HCT116 (cell line): Measurements from ENCODE around the gene FBXL2. TPM values are rescaled to one million over a fixed set of nuclear protein-coding genes. Genes with fewer than 3 reads are reported as not detected.
A peak's percentile ranks its signal among the peaks of the same experiment; 100 is the strongest.

ENCODE experiments used
- ATAC-seq: fragments of 200-7000 bp; cut with Tn5 transposase; 2 replicates; pipeline ENCODE4 v1.9.1; 2020; ENCODE audit warnings: mild to moderate bottlenecking, moderate library complexity
- BruUV-seq: library from RNA; stranded (reverse); fragments of 400-500 nt; replicated peaks from 2 replicates; lab custom pipeline; 2021; lab: Mats Ljungman, UMichigan
- CTCF ChIA-PET: fragments of 300-600 bp; sonication (Branson Sonifier 250); formaldehyde crosslinking; loops from one replicate; lab custom pipeline; 2021; ENCODE audit warnings: antibody characterized with exemption; lab: Charles Lee
- POLR2A ChIA-PET: fragments of 300-600, 350-600 bp; sonication (Branson Sonifier 250); formaldehyde crosslinking; loops from one replicate; lab custom pipeline; 2021; ENCODE audit warnings: antibody characterized with exemption; lab: Charles Lee
- RAD21 ChIA-PET, 2 experiments: fragments of 300-600 bp; sonication (Branson Sonifier 250); formaldehyde crosslinking; loops; one replicate each; lab custom pipeline; 2023; ENCODE audit warnings: low total read pairs in 2 of 2; ENCODE audit not compliant: uncharacterized antibody in 2 of 2, unreplicated experiment in 2 of 2, low non-redundant PET in 1 of 2; lab: Charles Lee
- DNase-seq: peaks from one replicate; pipeline ENCODE4 v3.0.0-alpha.2; 2010; ENCODE audit warnings: low read depth, low spot score
- H2AFZ ChIP-seq: fragments of 200-600 bp; shearing (Covaris generic), sonication (generic); 2 replicates; pipeline ENCODE4 v1.6.1; 2017; ENCODE audit warnings: low read depth, mixed run types, mixed read lengths, antibody characterized with exemption, low read length; ENCODE audit not compliant: poor library complexity, severe bottlenecking
- H3K27ac ChIP-seq: 2 replicates; pipeline ENCODE4 v1.5.1; 2012; ENCODE audit warnings: low read depth, low read length
- H3K27me3 ChIP-seq: fragments of 200-600 bp; sonication (generic); 2 replicates; pipeline ENCODE4 v1.6.1; 2016; ENCODE audit warnings: mixed run types, low read length, mixed read lengths; ENCODE audit not compliant: insufficient read depth
- H3K36me3 ChIP-seq, 2 experiments: fragments of 200-500 bp in 1 of 2; fragments of 200-600 bp in 1 of 2; sonication (Bioruptor generic) in 1 of 2; sonication (generic) in 1 of 2; 2 replicates each; pipeline versions ENCODE4 v1.5.1 to v1.6.1; 2014 to 2016; ENCODE audit warnings: low read length in 2 of 2, inconsistent platforms in 1 of 2, mixed read lengths in 1 of 2, mixed run types in 1 of 2; ENCODE audit not compliant: insufficient read depth in 2 of 2, control insufficient read depth in 1 of 2
- H3K4me1 ChIP-seq, 2 experiments: fragments of 200-600 bp in 1 of 2; sonication (generic) in 1 of 2; 2 replicates each; pipeline versions ENCODE4 v1.5.1 to v1.6.1; 2012 to 2017; ENCODE audit warnings: low read length in 2 of 2, inconsistent platforms in 1 of 2, mild to moderate bottlenecking in 1 of 2, mixed read lengths in 1 of 2, mixed run types in 1 of 2, moderate library complexity in 1 of 2; ENCODE audit not compliant: insufficient read depth in 2 of 2, control insufficient read depth in 1 of 2
- H3K4me2 ChIP-seq: fragments of 200-600 bp; sonication (generic); 2 replicates; pipeline ENCODE4 v1.6.1; 2017; ENCODE audit warnings: mixed run types, low read length, mixed read lengths
- H3K4me3 ChIP-seq, 2 experiments: fragments of 200-600 bp in 1 of 2; sonication (generic) in 1 of 2; replicated peaks in 1 of 2; 2 replicates each; pipeline ENCODE4 v1.5.1; 2011 to 2016; ENCODE audit warnings: low read length in 2 of 2, control low read depth in 1 of 2, low read depth in 1 of 2, mild to moderate bottlenecking in 1 of 2, mixed read lengths in 1 of 2, mixed run types in 1 of 2
- H3K79me2 ChIP-seq: fragments of 200-600 bp; sonication (generic); 2 replicates; pipeline ENCODE4 v1.6.1; 2017; ENCODE audit warnings: mild to moderate bottlenecking, mixed run types, low read length, moderate library complexity, mixed read lengths; ENCODE audit not compliant: insufficient read depth
- H3K9ac ChIP-seq: fragments of 200-600 bp; sonication (generic); 2 replicates; pipeline ENCODE4 v1.6.1; 2016; ENCODE audit warnings: low read length, mixed read lengths
- H3K9me2 ChIP-seq: fragments of 200-600 bp; sonication (generic), shearing (Covaris generic); 2 replicates; pipeline ENCODE4 v1.6.1; 2017; ENCODE audit warnings: mixed run types, mild to moderate bottlenecking, moderate library complexity; ENCODE audit not compliant: insufficient read depth
- H3K9me3 ChIP-seq, 2 experiments: fragments of 200-500 bp in 1 of 2; fragments of 200-600 bp in 1 of 2; sonication (Bioruptor generic) in 1 of 2; sonication (generic) in 1 of 2; 2 replicates each; pipeline ENCODE4 v1.6.1; 2014 to 2017; ENCODE audit warnings: low read length in 2 of 2, mixed read lengths in 2 of 2, inconsistent platforms in 1 of 2, low read depth in 1 of 2, mild to moderate bottlenecking in 1 of 2, mixed run types in 1 of 2, moderate library complexity in 1 of 2; ENCODE audit not compliant: control insufficient read depth in 1 of 2, insufficient read depth in 1 of 2
- H4K20me1 ChIP-seq: fragments of 200-600 bp; sonication (generic), shearing (Covaris generic); 2 replicates; pipeline ENCODE4 v1.6.1; 2017; ENCODE audit warnings: mixed run types, mild to moderate bottlenecking, moderate library complexity; ENCODE audit not compliant: insufficient read depth
- CBX3 ChIP-seq: IDR thresholded peaks from 2 replicates; pipeline ENCODE4 v1.6.1; 2012; ENCODE audit warnings: low read depth
- CEBPB ChIP-seq: IDR thresholded peaks from 2 replicates; pipeline ENCODE4 v1.6.1; 2012; ENCODE audit warnings: low read depth
- EGR1 ChIP-seq: IDR thresholded peaks from 2 replicates; pipeline ENCODE4 v1.6.1; 2012; ENCODE audit warnings: low read depth
- ELF1 ChIP-seq: IDR thresholded peaks from 2 replicates; pipeline ENCODE4 v1.6.1; 2012; ENCODE audit warnings: low read depth, borderline replicate concordance
- EZH2phosphoT487 ChIP-seq: fragments of 200-600 bp; IDR thresholded peaks from 2 replicates; pipeline ENCODE4 v1.6.1; 2018; ENCODE audit warnings: antibody characterized with exemption, borderline replicate concordance
- JUND ChIP-seq: IDR thresholded peaks from 2 replicates; pipeline ENCODE4 v1.6.1; 2012
- POLR2A ChIP-seq: IDR thresholded peaks from 2 replicates; pipeline ENCODE4 v1.7.0; 2011; ENCODE audit warnings: borderline replicate concordance; ENCODE audit not compliant: insufficient read depth, insufficient read length; ENCODE audit errors: extremely low read depth
- POLR2AphosphoS5 ChIP-seq: IDR thresholded peaks from 2 replicates; pipeline ENCODE4 v1.6.1; 2011; ENCODE audit warnings: mild to moderate bottlenecking, low read depth, low read length, moderate library complexity
- RAD21 ChIP-seq: IDR thresholded peaks from 2 replicates; pipeline ENCODE4 v1.6.1; 2012; ENCODE audit warnings: low read depth, mild to moderate bottlenecking
- SIN3A ChIP-seq: IDR thresholded peaks from 2 replicates; pipeline ENCODE4 v1.6.1; 2012; ENCODE audit warnings: low read depth
- SP1 ChIP-seq: IDR thresholded peaks from 2 replicates; pipeline ENCODE4 v1.6.1; 2012; ENCODE audit warnings: low read depth
- SRF ChIP-seq: IDR thresholded peaks from 2 replicates; pipeline ENCODE4 v1.6.1; 2012; ENCODE audit warnings: low read depth
- TCF7L2 ChIP-seq: IDR thresholded peaks from 2 replicates; pipeline ENCODE4 v1.7.0; 2011; ENCODE audit warnings: borderline replicate concordance, inconsistent platforms; ENCODE audit not compliant: insufficient read depth, insufficient read length; ENCODE audit errors: extremely low read depth
- YY1 ChIP-seq: IDR thresholded peaks from 2 replicates; pipeline ENCODE4 v1.6.1; 2011; ENCODE audit warnings: low read length, low read depth, moderate library complexity, mild to moderate bottlenecking; ENCODE audit not compliant: insufficient replicate concordance; ENCODE audit errors: extremely low read depth
- ZFX ChIP-seq: fragments of 450-650 bp; IDR thresholded peaks from 2 replicates; pipeline ENCODE4 v1.6.1; 2017
- ZNF274 ChIP-seq: fragments of 200-500 bp; sonication (Bioruptor generic); IDR thresholded peaks from 2 replicates; pipeline ENCODE4 v1.6.1; 2014; ENCODE audit warnings: mild to moderate bottlenecking, low read depth, low read length, inconsistent platforms
- intact Hi-C: fragments of 100-400 bp; cut with micrococcal nuclease; formaldehyde crosslinking; loops from 2 replicates; pipeline ENCODE4 v1.10.0; 2022
- total RNA-seq: library from RNA; stranded (reverse); gene quantifications from one replicate; pipeline ENCODE4 v1.2.1, GENCODE V29; 2021; ENCODE audit not compliant: unreplicated experiment
- TF ChIP-seq, protein P1 (sequence below): IDR thresholded peaks from 2 replicates; pipeline ENCODE4 v1.6.1; 2012; ENCODE audit warnings: low read depth
- TF ChIP-seq, protein P2 (sequence below): IDR thresholded peaks from 2 replicates; pipeline ENCODE4 v1.6.1; 2012
- TF ChIP-seq, protein P3 (sequence below): IDR thresholded peaks from 2 replicates; pipeline ENCODE4 v1.6.1; 2012
- TF ChIP-seq, protein P4 (sequence below): IDR thresholded peaks from 2 replicates; pipeline ENCODE4 v1.6.1; 2011; ENCODE audit warnings: mild to moderate bottlenecking, low read length, moderate library complexity; ENCODE audit not compliant: insufficient replicate concordance; ENCODE audit errors: extremely low read depth

Gene FBXL2
- total RNA-seq, 1 experiment from 2014 or later, result 12.8 TPM

DNA sequence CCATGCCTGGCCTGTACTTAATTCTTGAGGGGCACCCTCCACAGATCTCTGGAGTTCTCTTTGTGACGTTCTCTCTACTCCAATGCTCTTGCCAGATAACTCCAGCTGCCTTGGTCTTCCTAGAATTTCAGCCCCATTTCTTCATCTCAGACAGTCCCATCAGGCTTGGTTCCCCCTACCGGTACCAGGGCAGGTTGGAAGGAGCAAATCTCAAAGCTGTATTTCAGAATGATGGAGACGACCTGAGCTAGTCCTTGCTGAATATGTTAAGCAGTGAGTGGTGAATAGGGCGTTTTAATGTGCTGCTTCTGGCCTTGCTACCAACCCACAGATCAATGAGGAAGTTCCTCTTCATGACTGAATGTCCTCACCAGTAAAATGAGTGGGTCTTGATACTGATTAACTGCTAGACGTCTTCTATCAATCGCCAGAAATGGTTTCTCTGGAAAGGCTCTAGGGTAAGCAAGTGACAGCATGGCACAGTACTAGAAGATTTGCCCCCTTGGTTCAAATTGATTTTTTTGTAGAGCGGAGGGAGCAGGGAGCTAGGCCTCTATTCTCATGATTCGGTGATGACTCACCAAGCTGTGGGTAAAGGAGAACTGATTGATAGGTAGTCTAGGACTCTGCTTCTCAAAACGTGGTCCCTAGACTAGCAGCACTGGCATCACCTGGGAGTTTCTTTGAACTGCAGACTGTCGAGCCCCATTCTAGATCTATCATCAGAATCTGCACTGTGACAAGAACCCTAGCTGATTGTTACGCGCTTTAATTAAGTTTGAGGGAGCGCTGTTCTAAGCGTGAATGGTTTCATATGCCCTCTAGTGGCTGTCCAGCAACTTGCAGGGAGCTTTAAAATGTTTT is 95.2 kb downstream of the FBXL2 start:
- peak overlapping the region; percentile 6; the same call in 1 of the 2 replicates for H3K27ac ChIP-seq
- BruUV-seq, result no TSS peak
- H3K4me1 ChIP-seq, result peaks cover 4 to 15% of the 10 kb centered on the region in 2 experiments; a peak in 3 of 4 replicates
- ATAC-seq, result peak; percentile 91
- H3K9ac ChIP-seq, result 0 out of 2 replicates have a peak overlapping the region, but pooled peaks have one; percentile 13
- H3K9me3 ChIP-seq, result no peaks in the 10 kb centered on the region
- peaks cover 4 to 17% of the 10 kb centered on the region in 2 experiments; a peak in 2 of 4 replicates for H3K36me3 ChIP-seq
- DNase-seq, result peak; percentile 70
- H3K4me3 ChIP-seq, result peak overlapping the region in 1 of 2 experiments; percentile 39; a peak in 2 of 4 replicates
- ChIA-PET CTCF (interaction anchor here (0.7 to 5.3 kb wide), 32 partner anchors 8 to 424 kb away, joined by 3 to 172 read pairs (median 4); no protein-coding TSS in a partner anchor), POLR2A (interaction anchor here (0.7 kb wide), 1 partner anchor 426 kb away, joined by 3 read pairs; the partner anchor contains the start of gene PDCD6IP), RAD21 (interaction anchor here (1.0 to 1.9 kb wide), 5 partner anchors 73 to 415 kb away, joined by 3 to 38 read pairs (median 4); no protein-coding TSS in a partner anchor)
- intact Hi-C loops, result loop anchor here (1.0 kb wide), 2 partner anchors 241 to 425 kb away; no protein-coding TSS in a partner anchor
- H3K4me2 ChIP-seq, result peak overlapping the region; percentile 70
- H2AFZ ChIP-seq, result no peak overlapping the region
- H3K9me2 ChIP-seq, result no peaks in the 10 kb centered on the region
- no peaks in the 10 kb centered on the region for H4K20me1 ChIP-seq
- no peaks in the 10 kb centered on the region for H3K79me2 ChIP-seq
- no peaks in the 10 kb centered on the region for H3K27me3 ChIP-seq
- TF ChIP-seq ZNF274 (no peak), YY1 (no peak), POLR2A (no peak), EZH2phosphoT487 (no peak), SIN3A (no peak), SRF (no peak), ELF1 (no peak), RAD21 (peak; percentile 94), ZFX (0 out of 2 replicates have a peak, but pooled peaks have one; percentile 9), SP1 (peak; percentile 30; the same call in 1 of the 2 replicates), POLR2AphosphoS5 (no peak), CBX3 (peak; percentile 83), EGR1 (no peak), JUND (peak; percentile 79), CEBPB (no peak), TCF7L2 (no peak)
- TF ChIP-seq, protein P1, sequence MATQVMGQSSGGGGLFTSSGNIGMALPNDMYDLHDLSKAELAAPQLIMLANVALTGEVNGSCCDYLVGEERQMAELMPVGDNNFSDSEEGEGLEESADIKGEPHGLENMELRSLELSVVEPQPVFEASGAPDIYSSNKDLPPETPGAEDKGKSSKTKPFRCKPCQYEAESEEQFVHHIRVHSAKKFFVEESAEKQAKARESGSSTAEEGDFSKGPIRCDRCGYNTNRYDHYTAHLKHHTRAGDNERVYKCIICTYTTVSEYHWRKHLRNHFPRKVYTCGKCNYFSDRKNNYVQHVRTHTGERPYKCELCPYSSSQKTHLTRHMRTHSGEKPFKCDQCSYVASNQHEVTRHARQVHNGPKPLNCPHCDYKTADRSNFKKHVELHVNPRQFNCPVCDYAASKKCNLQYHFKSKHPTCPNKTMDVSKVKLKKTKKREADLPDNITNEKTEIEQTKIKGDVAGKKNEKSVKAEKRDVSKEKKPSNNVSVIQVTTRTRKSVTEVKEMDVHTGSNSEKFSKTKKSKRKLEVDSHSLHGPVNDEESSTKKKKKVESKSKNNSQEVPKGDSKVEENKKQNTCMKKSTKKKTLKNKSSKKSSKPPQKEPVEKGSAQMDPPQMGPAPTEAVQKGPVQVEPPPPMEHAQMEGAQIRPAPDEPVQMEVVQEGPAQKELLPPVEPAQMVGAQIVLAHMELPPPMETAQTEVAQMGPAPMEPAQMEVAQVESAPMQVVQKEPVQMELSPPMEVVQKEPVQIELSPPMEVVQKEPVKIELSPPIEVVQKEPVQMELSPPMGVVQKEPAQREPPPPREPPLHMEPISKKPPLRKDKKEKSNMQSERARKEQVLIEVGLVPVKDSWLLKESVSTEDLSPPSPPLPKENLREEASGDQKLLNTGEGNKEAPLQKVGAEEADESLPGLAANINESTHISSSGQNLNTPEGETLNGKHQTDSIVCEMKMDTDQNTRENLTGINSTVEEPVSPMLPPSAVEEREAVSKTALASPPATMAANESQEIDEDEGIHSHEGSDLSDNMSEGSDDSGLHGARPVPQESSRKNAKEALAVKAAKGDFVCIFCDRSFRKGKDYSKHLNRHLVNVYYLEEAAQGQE, result no peak
- TF ChIP-seq, protein P2, sequence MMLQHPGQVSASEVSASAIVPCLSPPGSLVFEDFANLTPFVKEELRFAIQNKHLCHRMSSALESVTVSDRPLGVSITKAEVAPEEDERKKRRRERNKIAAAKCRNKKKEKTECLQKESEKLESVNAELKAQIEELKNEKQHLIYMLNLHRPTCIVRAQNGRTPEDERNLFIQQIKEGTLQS, result no peak
- TF ChIP-seq, protein P3, sequence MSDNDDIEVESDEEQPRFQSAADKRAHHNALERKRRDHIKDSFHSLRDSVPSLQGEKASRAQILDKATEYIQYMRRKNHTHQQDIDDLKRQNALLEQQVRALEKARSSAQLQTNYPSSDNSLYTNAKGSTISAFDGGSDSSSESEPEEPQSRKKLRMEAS, result no peak; the same call in 1 of the 2 replicates
- TF ChIP-seq, protein P4, sequence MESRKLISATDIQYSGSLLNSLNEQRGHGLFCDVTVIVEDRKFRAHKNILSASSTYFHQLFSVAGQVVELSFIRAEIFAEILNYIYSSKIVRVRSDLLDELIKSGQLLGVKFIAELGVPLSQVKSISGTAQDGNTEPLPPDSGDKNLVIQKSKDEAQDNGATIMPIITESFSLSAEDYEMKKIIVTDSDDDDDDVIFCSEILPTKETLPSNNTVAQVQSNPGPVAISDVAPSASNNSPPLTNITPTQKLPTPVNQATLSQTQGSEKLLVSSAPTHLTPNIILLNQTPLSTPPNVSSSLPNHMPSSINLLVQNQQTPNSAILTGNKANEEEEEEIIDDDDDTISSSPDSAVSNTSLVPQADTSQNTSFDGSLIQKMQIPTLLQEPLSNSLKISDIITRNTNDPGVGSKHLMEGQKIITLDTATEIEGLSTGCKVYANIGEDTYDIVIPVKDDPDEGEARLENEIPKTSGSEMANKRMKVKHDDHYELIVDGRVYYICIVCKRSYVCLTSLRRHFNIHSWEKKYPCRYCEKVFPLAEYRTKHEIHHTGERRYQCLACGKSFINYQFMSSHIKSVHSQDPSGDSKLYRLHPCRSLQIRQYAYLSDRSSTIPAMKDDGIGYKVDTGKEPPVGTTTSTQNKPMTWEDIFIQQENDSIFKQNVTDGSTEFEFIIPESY, result no peak
